Glutamatergic neuron (in vitro differentiated cells): ENCODE measurements around the gene TXNRD1. TPM values are rescaled to one million over a fixed set of nuclear protein-coding genes. Genes with fewer than 3 reads are reported as not detected.

Experiments
- DNase-seq: peaks from one replicate; pipeline ENCODE4 v3.0.0; 2022
- H3K27ac Mint-ChIP-seq: one replicate; pipeline ENCODE4 v1.8.0; 2020; ENCODE audit warnings: mild to moderate bottlenecking, mixed read lengths, inconsistent platforms; ENCODE audit not compliant: unreplicated experiment
- H3K27me3 Mint-ChIP-seq: one replicate; pipeline ENCODE4 v1.8.0; 2020; ENCODE audit warnings: mild to moderate bottlenecking, moderate library complexity, mixed read lengths, inconsistent platforms; ENCODE audit not compliant: unreplicated experiment
- H3K36me3 Mint-ChIP-seq: one replicate; pipeline ENCODE4 v1.8.0; 2020; ENCODE audit warnings: mild to moderate bottlenecking, mixed read lengths, inconsistent platforms; ENCODE audit not compliant: unreplicated experiment
- H3K4me1 Mint-ChIP-seq: one replicate; pipeline ENCODE4 v1.8.0; 2020; ENCODE audit warnings: mild to moderate bottlenecking, low read depth, mixed read lengths, inconsistent platforms; ENCODE audit not compliant: unreplicated experiment
- H3K4me3 Mint-ChIP-seq: one replicate; pipeline ENCODE4 v1.8.0; 2020; ENCODE audit warnings: mild to moderate bottlenecking, mixed read lengths, inconsistent platforms; ENCODE audit not compliant: unreplicated experiment
- H3K9me3 Mint-ChIP-seq: one replicate; pipeline ENCODE4 v1.8.0; 2020; ENCODE audit warnings: mild to moderate bottlenecking, moderate library complexity, mixed read lengths, inconsistent platforms; ENCODE audit not compliant: unreplicated experiment
- CTCF ChIP-seq: fragments of 200-600 bp; sonication (generic); IDR thresholded peaks from one replicate; pipeline ENCODE4 v1.5.0; 2021; ENCODE audit not compliant: partially characterized antibody, unreplicated experiment
- total RNA-seq: library from RNA; stranded (reverse); fragmentation: NEBNext Ultra II Directional; extraction: Animal tissue kit (Norgen Biotek cat#: 25700); gene quantifications from one replicate; pipeline ENCODE4 v1.2.1, GENCODE V29; 2021; ENCODE audit not compliant: unreplicated experiment

The TXNRD1 gene
- total RNA-seq, 1 donor from 2014 or later = 81.1 TPM

GRCh38 chr12:104274811-104275210, 59.2 kb downstream of the TXNRD1 start:
- Mint-ChIP-seq H3K27me3 (peaks cover 1% of the 10 kb centered on the region), H3K4me3 (no peak overlapping the region), H3K36me3 (no peaks in the 10 kb centered on the region), H3K27ac (no peak overlapping the region), H3K9me3 (peaks cover 4% of the 10 kb centered on the region), H3K4me1 (no peaks in the 10 kb centered on the region)
- TF ChIP-seq CTCF = no peak
- DNase-seq = no peak

- no peak for DNase-seq
- H3K27ac Mint-ChIP-seq = no peak overlapping the region
- no peak for TF ChIP-seq CTCF
- no peaks in the 10 kb centered on the region for H3K36me3 Mint-ChIP-seq
- no peaks in the 10 kb centered on the region for H3K4me1 Mint-ChIP-seq
- peaks cover 4% of the 10 kb centered on the region for H3K27me3 Mint-ChIP-seq
- peaks cover 4% of the 10 kb centered on the region for H3K9me3 Mint-ChIP-seq
- no peak overlapping the region for H3K4me3 Mint-ChIP-seq
Observed at GRCh38 chr12:104275689-104276088, 60.1 kb downstream of the TXNRD1 start.

GRCh38 chr12:104276273-104277131, 60.9 kb downstream of the TXNRD1 start:
- H3K27me3 Mint-ChIP-seq = peaks cover 4% of the 10 kb centered on the region
- no peak overlapping the region for H3K4me3 Mint-ChIP-seq
- H3K27ac Mint-ChIP-seq = peak overlapping the region; percentile 66
- peaks cover 4% of the 10 kb centered on the region for H3K9me3 Mint-ChIP-seq
- H3K36me3 Mint-ChIP-seq = no peaks in the 10 kb centered on the region
- DNase-seq = no peak
- H3K4me1 Mint-ChIP-seq = no peaks in the 10 kb centered on the region
- TF ChIP-seq CTCF = no peak

GRCh38 chr12:104279164-104279563, 63.6 kb downstream of the TXNRD1 start:
- no peak for DNase-seq
- Mint-ChIP-seq H3K4me3 (no peak overlapping the region), H3K36me3 (no peaks in the 10 kb centered on the region), H3K27ac (no peak overlapping the region), H3K4me1 (no peaks in the 10 kb centered on the region), H3K9me3 (peaks cover 3% of the 10 kb centered on the region), H3K27me3 (peaks cover 4% of the 10 kb centered on the region)
- TF ChIP-seq CTCF = no peak

- peaks cover 4% of the 10 kb centered on the region for H3K27me3 Mint-ChIP-seq
- DNase-seq = no peak
- H3K4me1 Mint-ChIP-seq = no peaks in the 10 kb centered on the region
- peaks cover 3% of the 10 kb centered on the region for H3K9me3 Mint-ChIP-seq
- no peak overlapping the region for H3K4me3 Mint-ChIP-seq
- no peaks in the 10 kb centered on the region for H3K36me3 Mint-ChIP-seq
- no peak overlapping the region for H3K27ac Mint-ChIP-seq
- TF ChIP-seq CTCF = no peak
Observed at GRCh38 chr12:104280111-104280510, 64.5 kb downstream of the TXNRD1 start.
